Stimulated activated naive CD4-positive, alpha-beta T cell (primary cell): ENCODE results near the gene C4orf51.
"Not testable (repeated sequence)": the region's sequence is repeated elsewhere in the genome, so short reads cannot be mapped to it uniquely, and the experiment has no call there.

Experiments used
- DNase-seq, 6 experiments: peaks; one replicate each; lab custom pipeline; 2025; lab: John Stamatoyannopoulos, UW

The C4orf51 gene

DNA sequence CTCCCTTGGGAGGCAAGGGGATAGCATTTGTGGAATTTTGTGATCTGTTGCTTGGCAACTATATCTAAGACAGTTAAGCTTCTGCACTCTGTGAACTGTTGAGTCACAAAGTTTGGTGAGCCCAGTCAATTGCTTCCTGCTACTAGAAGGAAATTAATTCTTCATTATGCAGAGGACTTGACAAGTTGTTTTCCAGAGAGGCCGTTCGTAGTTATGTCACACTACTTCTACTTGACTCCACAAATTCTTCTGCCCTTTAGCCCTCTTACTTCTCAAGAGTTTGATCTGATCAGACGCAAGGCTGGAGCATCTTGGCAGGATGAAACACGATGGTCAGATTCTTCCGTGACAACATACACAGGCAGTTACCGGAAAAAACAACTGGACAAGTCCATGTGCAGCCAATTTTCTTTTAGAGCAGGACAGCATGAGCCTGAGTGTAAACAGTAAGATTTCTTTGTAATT lies at the start of gene C4orf51:
Gene C4orf51 (plus strand): TSS at position 156 of the 465 bp plus-strand sequence. CDS start 58 bp downstream, at position 214.
- no peak for DNase-seq

DNA sequence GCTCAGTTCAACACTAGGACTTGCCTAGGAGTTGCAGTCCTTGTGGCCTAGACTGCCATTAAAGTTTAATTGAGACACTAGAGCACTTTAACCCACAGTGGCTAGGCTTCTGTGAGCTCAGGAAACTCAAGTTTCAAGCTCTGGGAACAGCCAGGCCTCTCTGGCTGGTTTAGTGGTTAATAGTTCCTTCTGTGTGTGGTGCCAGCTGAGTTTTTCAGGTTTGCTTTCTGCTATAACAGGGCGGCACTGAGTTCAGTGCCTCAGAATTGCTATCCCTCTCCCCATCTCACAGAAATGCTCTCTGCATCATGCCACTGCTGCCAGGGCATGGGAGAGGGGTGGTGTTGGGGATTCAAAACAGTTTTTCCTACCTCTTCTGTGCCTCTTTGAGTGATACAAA lies 44.8 kb upstream of the C4orf51 start:
- no peak for DNase-seq

DNA sequence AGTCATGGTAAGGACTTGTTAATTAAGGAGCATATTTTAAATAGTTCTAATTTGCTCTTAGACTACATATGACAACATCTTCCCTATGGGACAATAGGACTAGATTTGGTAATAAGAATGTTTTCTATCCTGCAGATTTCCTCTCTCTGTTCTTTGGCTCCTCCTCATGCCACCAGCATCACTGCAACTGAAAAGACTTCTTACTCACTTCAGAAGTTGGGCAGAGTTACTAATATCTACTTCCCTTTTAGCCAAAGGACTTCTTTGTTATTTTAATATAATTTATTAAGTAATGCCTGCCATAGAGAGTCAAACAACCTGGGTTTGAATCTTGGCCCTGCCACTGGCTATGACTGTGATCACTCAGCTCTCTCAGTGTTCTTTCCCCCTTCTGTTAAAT lies 44.3 kb upstream of the C4orf51 start:
- DNase-seq = no peak

DNA sequence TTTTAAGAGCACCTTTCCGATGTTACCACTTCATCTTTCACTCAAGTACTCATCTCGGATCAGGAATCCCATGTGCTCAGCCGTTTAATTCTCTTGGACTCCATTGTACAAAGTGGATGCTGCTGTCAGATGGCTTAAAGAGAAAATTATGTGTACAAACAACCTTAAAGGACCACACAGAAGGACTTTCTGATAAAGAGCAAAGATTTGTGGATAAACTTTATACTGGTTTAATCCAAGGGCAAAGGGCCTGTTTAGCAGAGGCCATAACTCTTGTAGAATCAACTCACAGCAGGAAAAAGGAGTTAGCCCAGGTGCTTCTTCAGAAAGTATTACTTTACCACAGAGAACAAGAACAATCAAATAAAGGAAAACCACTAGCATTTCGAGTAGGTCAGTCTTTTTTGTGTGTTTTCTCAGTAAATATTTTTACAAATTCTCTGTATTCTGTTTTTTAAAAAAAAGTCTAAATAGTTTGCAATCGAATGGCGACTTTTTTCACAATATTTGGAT lies 40.7 kb upstream of the C4orf51 start:
- no peak for DNase-seq

DNA sequence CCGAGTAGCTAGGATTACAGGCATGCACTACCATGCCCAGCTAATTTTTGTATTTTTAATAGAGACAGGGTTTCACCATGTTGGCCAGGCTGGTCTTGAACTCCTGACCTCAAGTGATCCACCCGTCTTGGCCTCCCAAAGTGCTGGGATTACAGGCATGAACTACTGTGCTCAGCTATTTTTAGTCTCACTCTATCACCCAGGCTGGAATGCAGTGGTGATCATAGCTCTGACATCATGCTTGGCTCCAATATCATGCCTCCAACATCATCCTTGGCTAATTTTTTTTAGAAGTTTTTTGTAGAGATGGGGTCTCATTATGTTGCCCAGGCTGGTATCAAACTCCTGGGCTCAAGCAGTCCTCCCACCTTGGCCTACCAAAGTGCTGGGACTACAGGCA lies 39.7 kb upstream of the C4orf51 start:
- DNase-seq = not testable (repeated sequence)

DNA sequence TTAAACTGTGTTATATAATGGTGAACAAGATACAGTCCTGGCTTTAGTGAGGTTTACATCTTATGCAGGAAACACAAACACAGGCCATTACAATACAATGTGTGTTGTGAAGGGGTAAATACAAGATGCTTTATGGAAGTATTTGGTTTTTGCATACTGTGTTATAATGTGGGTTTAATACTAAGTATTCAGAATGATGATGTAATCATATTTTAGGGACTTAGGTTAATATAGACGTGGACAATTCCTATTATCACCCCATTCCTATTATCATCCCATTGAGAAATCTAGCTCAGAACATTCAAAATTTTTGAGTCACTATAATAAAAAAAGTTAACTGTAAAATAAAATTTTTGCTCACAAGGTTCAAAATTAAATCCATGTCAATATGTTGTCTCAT lies 36.7 kb upstream of the C4orf51 start:
- DNase-seq = no peak

DNA sequence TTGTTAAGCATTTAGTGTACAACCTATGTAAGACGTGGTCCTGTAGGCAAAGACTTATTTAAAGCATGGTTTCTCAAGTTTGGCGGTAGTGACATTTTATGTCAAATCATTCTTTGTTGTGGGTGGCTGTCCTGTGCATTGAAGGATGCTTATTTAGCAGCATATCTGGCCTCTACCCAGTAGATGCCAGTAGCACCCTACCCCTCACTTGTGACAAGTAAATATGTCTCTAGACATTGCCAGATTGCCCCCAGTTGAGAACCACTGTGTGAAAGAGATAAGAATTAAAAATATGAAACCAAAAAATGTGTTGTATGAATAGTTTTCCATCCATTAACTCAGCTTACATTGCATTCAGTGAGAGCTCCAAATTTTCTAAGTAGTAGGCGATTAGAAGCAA lies 35.2 kb upstream of the C4orf51 start:
- no peak for DNase-seq

DNA sequence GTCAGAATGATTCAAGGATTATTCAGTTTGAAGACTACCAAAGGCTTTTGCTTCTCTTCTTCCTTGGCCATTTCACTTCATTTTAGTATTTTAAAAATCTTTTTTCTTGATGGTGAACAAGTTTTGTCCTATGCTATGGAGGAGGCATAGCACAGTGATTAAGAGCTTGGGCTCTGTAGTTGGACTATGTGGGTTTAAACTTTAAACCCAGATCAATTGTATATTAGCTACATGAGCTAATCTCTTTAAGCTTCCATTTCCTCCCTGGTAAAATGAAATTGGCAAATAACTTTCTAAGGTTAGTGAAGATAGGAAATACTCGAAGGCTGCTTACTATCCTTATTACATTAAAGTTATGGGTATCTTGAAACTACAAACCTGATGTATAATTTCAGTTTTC lies 23.8 kb upstream of the C4orf51 start:
- DNase-seq = no peak

DNA sequence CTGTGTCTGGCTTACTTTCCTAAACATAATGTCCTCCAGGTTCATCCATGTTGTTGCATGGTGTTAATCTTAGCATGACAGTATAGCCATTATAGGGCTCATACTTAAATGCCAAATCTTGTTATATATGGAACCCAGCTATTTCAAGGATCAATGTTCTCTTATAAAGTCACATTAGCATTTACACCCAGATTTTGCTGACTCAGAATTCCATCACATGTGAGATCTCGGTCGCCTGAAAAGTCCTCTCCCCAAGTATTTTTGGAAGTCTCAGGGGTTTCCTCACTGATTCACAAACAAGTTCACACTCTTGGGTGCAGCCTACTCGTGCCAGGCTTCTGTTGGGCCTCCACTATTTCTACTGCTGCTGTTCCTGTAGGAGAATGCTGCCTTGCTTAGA lies 19.9 kb upstream of the C4orf51 start:
- DNase-seq = no peak

DNA sequence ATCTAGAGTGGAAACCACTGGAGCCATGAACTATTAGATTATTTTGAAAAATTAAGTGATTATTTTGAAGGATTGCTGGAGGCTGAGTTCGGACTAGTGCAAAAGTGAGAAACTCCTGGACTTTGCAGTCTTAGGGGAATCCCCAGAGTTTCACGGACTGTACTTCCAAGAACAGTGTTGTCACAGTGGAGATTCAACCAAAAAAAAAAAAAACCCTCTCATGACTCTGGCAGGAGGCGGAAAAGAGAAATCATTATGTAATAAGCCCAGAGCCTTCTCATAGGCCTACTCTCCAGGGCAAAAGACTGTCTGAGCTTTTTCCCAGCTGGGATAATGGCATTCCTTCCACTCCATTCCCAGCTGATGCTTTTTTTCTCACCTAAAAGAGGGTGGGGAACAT lies 16.8 kb upstream of the C4orf51 start:
- no peak for DNase-seq

DNA sequence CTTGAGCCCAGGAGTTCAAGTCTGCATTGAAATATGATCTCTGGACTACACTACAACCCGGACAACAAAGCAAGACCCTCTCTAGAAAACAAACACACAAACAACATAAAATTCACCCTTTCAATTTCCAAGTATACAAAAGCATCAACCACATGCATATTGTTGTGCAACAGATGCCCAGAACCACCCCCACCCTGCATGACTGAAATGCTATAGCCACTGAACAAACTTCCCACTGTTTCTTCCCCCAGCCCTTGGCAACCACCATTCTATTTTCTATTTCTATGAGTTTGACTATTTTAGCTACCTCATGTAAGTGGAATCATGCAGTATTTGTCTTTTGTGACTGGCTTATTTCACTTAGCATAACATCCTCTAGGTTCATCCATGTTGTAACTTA lies 14.2 kb upstream of the C4orf51 start:
- no peak for DNase-seq

DNA sequence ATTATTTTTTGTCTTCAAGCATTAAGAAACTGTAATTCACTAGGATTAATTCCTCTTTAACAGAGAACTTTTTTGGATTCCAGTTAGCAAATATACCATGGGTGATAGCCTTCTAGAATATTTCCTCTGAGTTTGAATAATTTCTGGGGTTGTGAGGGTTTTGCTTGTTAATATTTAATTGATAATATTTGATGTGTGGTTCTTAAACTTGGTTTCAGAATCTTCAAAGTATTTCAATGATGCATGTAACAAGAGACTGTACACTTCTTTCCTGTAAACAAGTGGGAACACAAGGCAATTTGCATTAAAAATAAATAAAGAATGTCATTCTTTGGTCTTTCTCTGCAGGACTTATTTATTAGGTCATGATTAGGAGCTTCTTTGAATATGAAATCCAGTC lies 9.5 kb upstream of the C4orf51 start:
- no peak for DNase-seq

DNA sequence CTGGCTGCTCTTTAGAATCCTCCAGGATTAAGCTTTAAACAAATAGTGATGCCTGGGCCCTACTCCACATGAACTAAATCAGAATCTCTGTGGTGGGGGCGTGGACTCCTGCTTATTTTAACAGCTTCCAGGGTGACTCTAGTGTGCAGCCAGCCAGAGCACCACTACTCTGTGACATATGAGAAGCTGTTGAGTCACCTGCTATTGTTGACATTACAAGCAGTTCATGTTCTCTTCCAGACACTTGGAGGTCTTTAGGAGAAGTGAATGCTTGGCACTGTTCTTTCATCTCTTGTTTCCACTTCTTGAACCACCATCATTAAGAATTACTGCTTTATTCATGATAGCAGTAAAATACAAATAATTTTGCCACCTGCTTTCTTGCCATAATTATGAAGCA lies 426 bp upstream of the C4orf51 start:
- DNase-seq = no peak

DNA sequence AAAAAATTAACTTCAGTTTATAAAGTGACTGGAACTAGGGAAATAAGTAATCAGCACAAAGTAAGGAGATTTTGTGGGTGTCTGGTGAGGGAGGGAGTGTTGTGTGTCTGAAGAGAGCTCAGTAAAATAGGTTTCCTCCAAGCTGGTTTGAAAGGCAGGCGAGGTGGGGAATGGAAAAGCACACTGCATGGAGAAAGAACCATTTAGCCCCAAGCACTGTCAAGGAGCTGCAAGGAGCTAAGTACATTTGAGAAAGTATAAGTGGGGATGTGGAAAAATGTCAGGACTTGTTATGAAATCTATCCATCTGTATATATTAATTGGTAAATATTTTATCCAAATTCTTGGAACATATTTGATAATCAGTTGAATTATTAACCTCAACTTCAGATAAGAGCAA lies 956 bp downstream of the C4orf51 start:
- DNase-seq = no peak

DNA sequence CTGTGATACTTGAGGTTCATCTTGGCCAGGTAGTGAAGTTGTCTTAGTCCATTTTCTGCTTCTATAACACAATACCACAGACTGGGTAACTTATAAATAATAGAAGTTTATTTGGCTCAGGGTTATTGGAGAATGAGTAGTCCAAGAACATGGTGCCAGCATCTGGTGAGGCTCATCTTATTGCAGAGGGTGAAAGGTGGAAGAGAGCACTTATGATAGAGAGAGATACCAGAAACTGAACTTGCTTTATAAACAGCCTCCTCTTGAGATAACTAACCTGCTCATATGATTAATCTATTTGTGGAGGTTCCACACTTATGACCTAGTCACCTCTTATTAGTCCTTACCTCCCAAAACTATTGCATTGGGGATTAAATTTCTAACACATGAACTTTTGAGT lies 1.6 kb downstream of the C4orf51 start:
- DNase-seq = no peak

DNA sequence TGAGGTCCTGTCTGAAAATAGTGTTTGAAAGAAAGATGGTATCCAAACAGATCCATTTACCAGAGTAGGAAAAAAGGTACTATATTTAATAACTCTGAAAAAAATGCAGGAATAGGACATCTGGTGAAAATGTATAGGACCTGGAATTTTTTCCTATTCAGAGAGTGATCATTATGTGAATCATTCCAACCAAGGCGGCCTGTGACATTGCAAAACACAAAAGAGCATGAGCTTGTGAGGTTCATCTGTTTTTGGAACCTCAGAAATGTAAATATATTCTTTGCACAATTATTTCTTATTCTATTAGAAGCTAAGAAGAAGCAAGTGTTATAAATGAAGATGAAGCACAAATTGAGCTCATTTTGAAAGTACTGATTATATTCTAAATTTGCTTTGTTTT lies 2.0 kb downstream of the C4orf51 start:
- no peak for DNase-seq

DNA sequence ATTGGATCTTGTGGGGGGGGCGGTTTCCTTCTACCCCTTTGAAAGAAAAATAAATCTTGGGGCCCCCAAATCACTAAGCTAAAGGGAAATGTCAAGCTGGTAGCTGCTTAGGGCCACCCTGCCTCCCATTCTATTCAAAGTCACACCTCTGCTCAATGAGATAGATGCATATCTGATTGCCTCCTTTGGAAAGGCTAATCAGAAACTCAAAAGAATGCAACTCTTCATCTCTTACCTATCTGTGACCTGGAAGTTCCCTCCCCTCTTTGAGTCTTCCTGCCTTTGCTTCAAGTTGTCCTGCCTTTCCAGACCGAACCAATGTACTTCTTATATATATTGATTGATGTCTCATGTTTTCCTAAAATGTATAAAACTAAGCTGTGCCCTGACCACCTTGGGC lies 7.0 kb downstream of the C4orf51 start:
- no peak for DNase-seq

DNA sequence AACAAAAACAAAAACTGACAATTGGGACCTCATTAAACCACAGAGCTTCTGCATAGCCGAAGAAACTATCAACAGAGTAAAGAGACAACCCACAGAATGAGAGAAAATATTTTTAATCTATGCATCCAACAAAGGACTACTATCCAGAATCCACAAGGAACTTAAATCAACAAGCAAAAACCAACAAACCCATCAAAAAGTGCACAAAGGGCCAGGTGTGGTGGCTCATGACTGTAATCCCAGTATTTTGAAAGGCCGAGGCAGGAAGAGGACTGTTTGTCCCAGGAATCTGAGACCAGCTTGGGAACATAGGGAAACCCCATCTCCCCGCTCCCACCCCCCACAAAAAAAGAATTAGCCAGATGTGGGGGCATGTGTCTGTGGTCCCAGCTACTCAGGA lies 10.7 kb downstream of the C4orf51 start:
- DNase-seq = no peak

DNA sequence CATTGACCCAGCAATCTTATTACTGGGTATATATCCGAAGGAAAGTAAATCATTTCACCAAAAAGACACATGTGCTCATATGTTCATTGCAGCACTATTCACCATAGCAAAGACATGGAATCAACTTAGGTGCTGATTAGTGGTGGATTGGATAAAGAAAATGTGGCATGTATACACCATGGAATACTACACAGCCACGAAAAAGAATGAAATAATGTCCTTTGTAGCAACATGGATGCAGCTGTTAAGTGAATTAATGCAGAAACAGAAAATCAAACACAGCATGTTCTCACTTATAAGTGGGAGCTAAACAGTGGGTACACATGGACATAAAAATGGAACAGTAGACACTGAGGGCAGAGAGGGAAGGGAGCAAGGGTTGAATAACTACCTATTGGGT lies 11.5 kb downstream of the C4orf51 start:
- DNase-seq = not testable (repeated sequence)

DNA sequence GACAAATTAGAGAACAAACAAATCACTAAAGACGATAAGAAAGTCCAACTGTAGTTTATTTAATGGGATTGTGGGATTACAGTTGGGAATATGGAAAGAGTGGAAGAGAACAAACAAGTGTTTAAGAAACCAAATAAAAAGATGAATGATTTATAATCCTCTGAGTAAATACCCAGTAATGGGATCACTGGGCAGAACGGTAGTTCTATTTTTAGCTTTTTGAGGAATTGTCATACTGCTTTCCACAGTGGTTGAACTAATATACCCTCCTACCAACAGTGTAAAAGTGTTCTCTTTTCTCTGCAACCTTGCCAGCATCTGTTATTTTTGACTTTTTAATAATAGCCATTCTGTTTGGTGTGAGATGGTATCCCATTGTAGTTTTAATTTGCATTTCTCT lies 15.0 kb downstream of the C4orf51 start:
- no peak for DNase-seq

DNA sequence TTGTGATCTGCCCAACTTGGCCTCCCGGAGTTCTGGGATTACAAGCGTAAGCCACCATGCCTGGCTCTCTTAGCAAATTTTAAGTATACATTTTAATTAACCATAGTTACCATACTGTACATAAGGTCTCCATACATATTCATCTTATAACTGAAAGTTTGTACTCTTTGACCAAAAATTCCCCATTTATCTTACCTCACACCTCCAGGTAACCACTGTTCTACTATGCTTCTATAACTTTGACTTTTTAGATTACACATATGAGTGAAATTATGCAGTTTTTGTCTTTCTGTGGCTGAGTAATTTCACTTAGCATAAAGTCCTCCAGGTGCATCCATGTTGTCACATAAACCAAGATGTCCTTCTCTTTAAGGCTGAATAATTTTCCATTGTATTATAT lies 17.4 kb downstream of the C4orf51 start:
- no peak for DNase-seq

DNA sequence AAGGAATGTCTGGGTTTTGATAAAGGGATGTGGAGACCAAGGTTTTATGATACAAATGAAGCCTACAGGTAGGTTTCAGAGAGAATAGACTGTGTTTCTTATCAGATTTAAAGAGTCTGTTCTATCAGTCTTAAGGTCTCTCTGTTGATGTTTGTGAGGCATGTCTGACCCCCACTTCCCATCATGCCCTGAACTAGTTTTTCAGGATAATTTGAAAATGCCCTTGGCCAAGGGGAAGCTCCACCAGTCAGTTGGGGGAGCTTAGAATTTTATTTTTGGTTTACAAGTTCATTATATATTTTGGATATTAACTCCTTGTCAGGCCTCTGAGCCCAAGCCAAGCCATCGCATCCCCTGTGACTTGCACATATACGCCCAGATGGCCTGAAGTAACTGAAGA lies 18.6 kb downstream of the C4orf51 start:
- DNase-seq = no peak

DNA sequence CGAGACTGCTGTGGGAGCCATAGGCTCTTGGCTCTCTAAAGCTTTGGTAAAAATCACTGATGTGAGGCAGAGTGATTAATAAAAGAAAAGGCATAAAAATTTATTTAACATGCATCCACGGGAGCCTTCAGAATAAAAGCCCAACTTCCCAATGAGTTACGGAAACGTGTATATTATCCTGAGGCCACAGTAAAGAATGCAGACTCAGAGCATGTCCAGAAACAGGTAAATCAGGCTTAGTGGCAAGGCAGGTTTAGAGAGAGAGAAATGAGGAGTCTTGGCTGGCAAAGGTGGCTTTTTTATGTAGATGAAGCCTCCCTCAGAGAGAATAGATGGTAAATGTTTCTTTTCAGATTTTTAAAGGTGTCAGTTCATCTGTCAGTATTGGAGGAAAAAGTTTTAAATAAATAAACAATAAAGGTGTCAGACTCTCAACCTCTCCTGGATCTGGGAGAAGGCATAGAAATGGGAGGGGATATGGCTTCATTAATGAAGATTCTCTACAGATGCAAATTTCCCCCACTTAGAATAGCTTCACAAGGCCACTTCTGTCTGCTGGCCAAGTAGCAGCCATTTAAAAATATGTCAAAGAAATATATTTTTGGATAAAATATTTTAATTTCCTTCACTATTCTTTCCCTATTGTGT lies 24.0 kb downstream of the C4orf51 start:
- no peak for DNase-seq

DNA sequence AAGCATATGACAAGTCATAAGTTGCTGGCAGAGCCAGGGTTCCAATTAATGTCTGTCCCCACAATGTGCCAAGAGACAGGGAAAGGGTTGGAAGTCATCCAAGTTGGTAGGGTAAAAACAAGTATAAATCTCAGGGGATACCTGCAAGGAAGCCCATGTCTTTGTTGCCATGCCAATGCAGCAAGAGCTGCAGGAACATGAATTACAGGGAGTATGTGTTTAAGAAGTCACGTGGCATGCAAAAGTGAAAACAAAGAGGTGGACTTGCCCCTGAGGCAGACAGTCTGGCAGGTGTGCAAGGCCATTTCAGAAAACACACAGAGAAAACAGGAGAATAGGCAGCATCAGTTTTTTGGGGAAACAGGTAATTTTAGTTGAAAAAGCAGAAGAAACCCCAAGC lies 29.4 kb downstream of the C4orf51 start:
- no peak for DNase-seq
